Progenitor cell of endocrine pancreas (in vitro differentiated cells): ENCODE measurements around the gene ENHO. TPM values are rescaled to one million over a fixed set of nuclear protein-coding genes. Genes with fewer than 3 reads are reported as not detected.

ENCODE experiments used
- DNase-seq: peaks from one replicate; pipeline ENCODE4 v3.0.0; 2021; ENCODE audit warnings: low spot score; ENCODE audit not compliant: unreplicated experiment
- H3K27ac Mint-ChIP-seq: 2 replicates; pipeline ENCODE4 v1.8.0; 2021; ENCODE audit warnings: mild to moderate bottlenecking, moderate library complexity, mixed read lengths
- H3K27me3 Mint-ChIP-seq: 2 replicates; pipeline ENCODE4 v1.8.0; 2021; ENCODE audit warnings: mixed read lengths
- H3K36me3 Mint-ChIP-seq: 2 replicates; pipeline ENCODE4 v1.8.0; 2022; ENCODE audit warnings: mixed read lengths; ENCODE audit not compliant: insufficient read depth
- H3K4me1 Mint-ChIP-seq: 2 replicates; pipeline ENCODE4 v1.8.0; 2021; ENCODE audit warnings: low read depth, mixed read lengths
- H3K4me3 Mint-ChIP-seq: 2 replicates; pipeline ENCODE4 v1.8.0; 2021; ENCODE audit warnings: low read depth, mild to moderate bottlenecking, moderate library complexity, mixed read lengths
- H3K9me3 Mint-ChIP-seq: 2 replicates; pipeline ENCODE4 v1.8.0; 2021; ENCODE audit warnings: low read depth, mixed read lengths
- CTCF ChIP-seq: fragments of 200-600 bp; sonication (generic); IDR thresholded peaks from one replicate; pipeline ENCODE4 v1.5.0; 2021; ENCODE audit warnings: antibody characterized with exemption, mild to moderate bottlenecking; ENCODE audit not compliant: unreplicated experiment
- total RNA-seq: library from RNA; stranded (reverse); gene quantifications from 2 replicates; pipeline ENCODE4 v1.2.1, GENCODE V29; 2021

Gene ENHO
- total RNA-seq, 1 donor from 2014 or later, result 4.0 TPM

- Mint-ChIP-seq H3K4me1 (peaks cover 4% of the 10 kb centered on the region), H3K27me3 (peaks cover 29% of the 10 kb centered on the region)
- no peak for DNase-seq
Measured at GRCh38 chr9:34552606-34552981, 29.8 kb upstream of the ENHO start.

GRCh38 chr9:34551751-34552605, 29.2 kb upstream of the ENHO start:
- Mint-ChIP-seq H3K27ac (no peak overlapping the region), H3K4me1 (peaks cover 1% of the 10 kb centered on the region), H3K36me3 (no peaks in the 10 kb centered on the region), H3K4me3 (no peak overlapping the region), H3K9me3 (no peaks in the 10 kb centered on the region), H3K27me3 (peaks cover 32% of the 10 kb centered on the region)
- TF ChIP-seq CTCF, result no peak
- no peak for DNase-seq

More at GRCh38 chr9:34552606-34552981, 29.8 kb upstream of the ENHO start:
- Mint-ChIP-seq H3K27ac (no peak overlapping the region), H3K4me3 (no peak overlapping the region), H3K36me3 (no peaks in the 10 kb centered on the region), H3K9me3 (no peaks in the 10 kb centered on the region)
- no peak for TF ChIP-seq CTCF

GRCh38 chr9:34550681-34551270, 28.0 kb upstream of the ENHO start:
- Mint-ChIP-seq H3K9me3 (no peaks in the 10 kb centered on the region), H3K36me3 (no peaks in the 10 kb centered on the region), H3K4me3 (no peak overlapping the region), H3K4me1 (peaks cover 1% of the 10 kb centered on the region), H3K27me3 (peaks cover 34% of the 10 kb centered on the region), H3K27ac (no peak overlapping the region)
- no peak for DNase-seq
- no peak for TF ChIP-seq CTCF

GRCh38 chr9:34550016-34550680, 27.4 kb upstream of the ENHO start:
- no peak for TF ChIP-seq CTCF
- DNase-seq, result no peak
- Mint-ChIP-seq H3K36me3 (no peaks in the 10 kb centered on the region), H3K4me1 (peaks cover 1% of the 10 kb centered on the region), H3K27ac (no peak overlapping the region), H3K9me3 (no peaks in the 10 kb centered on the region), H3K27me3 (peaks cover 40% of the 10 kb centered on the region), H3K4me3 (no peak overlapping the region)

- Mint-ChIP-seq H3K36me3 (no peaks in the 10 kb centered on the region), H3K4me3 (no peak overlapping the region), H3K4me1 (peaks cover 2% of the 10 kb centered on the region), H3K27ac (no peak overlapping the region), H3K9me3 (no peaks in the 10 kb centered on the region), H3K27me3 (peaks cover 38% of the 10 kb centered on the region)
- no peak for DNase-seq
- TF ChIP-seq CTCF, result no peak
Measured at GRCh38 chr9:34549407-34549732, 26.6 kb upstream of the ENHO start.
